Glutamatergic neuron (in vitro differentiated cells): ENCODE measurements around the gene GJB5. TPM values are rescaled to one million over a fixed set of nuclear protein-coding genes. Genes with fewer than 3 reads are reported as not detected.

ENCODE experiments used
- DNase-seq: peaks from one replicate; pipeline ENCODE4 v3.0.0; 2022
- H3K27ac Mint-ChIP-seq: one replicate; pipeline ENCODE4 v1.8.0; 2020; ENCODE audit warnings: mild to moderate bottlenecking, mixed read lengths, inconsistent platforms; ENCODE audit not compliant: unreplicated experiment
- H3K27me3 Mint-ChIP-seq: one replicate; pipeline ENCODE4 v1.8.0; 2020; ENCODE audit warnings: mild to moderate bottlenecking, moderate library complexity, mixed read lengths, inconsistent platforms; ENCODE audit not compliant: unreplicated experiment
- H3K36me3 Mint-ChIP-seq: one replicate; pipeline ENCODE4 v1.8.0; 2020; ENCODE audit warnings: mild to moderate bottlenecking, mixed read lengths, inconsistent platforms; ENCODE audit not compliant: unreplicated experiment
- H3K4me1 Mint-ChIP-seq: one replicate; pipeline ENCODE4 v1.8.0; 2020; ENCODE audit warnings: mild to moderate bottlenecking, low read depth, mixed read lengths, inconsistent platforms; ENCODE audit not compliant: unreplicated experiment
- H3K4me3 Mint-ChIP-seq: one replicate; pipeline ENCODE4 v1.8.0; 2020; ENCODE audit warnings: mild to moderate bottlenecking, mixed read lengths, inconsistent platforms; ENCODE audit not compliant: unreplicated experiment
- H3K9me3 Mint-ChIP-seq: one replicate; pipeline ENCODE4 v1.8.0; 2020; ENCODE audit warnings: mild to moderate bottlenecking, moderate library complexity, mixed read lengths, inconsistent platforms; ENCODE audit not compliant: unreplicated experiment
- total RNA-seq: library from RNA; stranded (reverse); fragmentation: NEBNext Ultra II Directional; extraction: Animal tissue kit (Norgen Biotek cat#: 25700); gene quantifications from one replicate; pipeline ENCODE4 v1.2.1, GENCODE V29; 2021; ENCODE audit not compliant: unreplicated experiment
- TF ChIP-seq, protein P1 (sequence below): fragments of 200-600 bp; sonication (generic); IDR thresholded peaks from one replicate; pipeline ENCODE4 v1.5.0; 2021; ENCODE audit not compliant: partially characterized antibody, unreplicated experiment

Gene GJB5
- total RNA-seq, 1 donor from 2014 or later = not detected

- no peak for DNase-seq
- peaks cover 3% of the 10 kb centered on the region for H3K27me3 Mint-ChIP-seq
- TF ChIP-seq, protein P1, sequence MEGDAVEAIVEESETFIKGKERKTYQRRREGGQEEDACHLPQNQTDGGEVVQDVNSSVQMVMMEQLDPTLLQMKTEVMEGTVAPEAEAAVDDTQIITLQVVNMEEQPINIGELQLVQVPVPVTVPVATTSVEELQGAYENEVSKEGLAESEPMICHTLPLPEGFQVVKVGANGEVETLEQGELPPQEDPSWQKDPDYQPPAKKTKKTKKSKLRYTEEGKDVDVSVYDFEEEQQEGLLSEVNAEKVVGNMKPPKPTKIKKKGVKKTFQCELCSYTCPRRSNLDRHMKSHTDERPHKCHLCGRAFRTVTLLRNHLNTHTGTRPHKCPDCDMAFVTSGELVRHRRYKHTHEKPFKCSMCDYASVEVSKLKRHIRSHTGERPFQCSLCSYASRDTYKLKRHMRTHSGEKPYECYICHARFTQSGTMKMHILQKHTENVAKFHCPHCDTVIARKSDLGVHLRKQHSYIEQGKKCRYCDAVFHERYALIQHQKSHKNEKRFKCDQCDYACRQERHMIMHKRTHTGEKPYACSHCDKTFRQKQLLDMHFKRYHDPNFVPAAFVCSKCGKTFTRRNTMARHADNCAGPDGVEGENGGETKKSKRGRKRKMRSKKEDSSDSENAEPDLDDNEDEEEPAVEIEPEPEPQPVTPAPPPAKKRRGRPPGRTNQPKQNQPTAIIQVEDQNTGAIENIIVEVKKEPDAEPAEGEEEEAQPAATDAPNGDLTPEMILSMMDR = no peak
Observed at GRCh38 chr1:34747638-34747941, 7.3 kb upstream of the GJB5 start.

DNA sequence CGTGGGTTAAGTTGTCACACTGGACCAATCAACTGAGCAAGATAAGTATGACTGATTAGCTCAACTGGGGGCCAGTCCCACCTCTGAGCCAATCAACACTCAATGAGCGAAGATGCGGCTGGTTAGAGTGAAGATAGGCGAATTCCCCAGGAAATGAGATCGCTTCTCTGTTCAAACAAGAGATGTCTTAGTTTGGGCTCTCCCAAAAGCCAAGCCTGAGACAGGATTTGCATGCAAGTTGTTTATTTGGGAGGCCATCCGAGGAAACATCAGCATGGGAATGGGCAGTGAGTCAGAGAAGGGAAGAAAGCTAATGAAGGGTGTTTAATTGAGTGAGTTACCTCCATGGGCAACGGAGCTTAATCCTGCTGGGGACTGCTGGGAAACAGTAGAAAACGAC, 4.9 kb upstream of the GJB5 start:
- no peaks in the 10 kb centered on the region for H3K9me3 Mint-ChIP-seq
- no peak overlapping the region for H3K4me3 Mint-ChIP-seq
- H3K27me3 Mint-ChIP-seq = peaks cover 5% of the 10 kb centered on the region
- DNase-seq = no peak
- no peaks in the 10 kb centered on the region for H3K4me1 Mint-ChIP-seq
- H3K36me3 Mint-ChIP-seq = no peaks in the 10 kb centered on the region
- TF ChIP-seq, protein P1 = no peak
- no peak overlapping the region for H3K27ac Mint-ChIP-seq

More at GRCh38 chr1:34747638-34747941, 7.3 kb upstream of the GJB5 start:
- H3K9me3 Mint-ChIP-seq = no peaks in the 10 kb centered on the region
- H3K36me3 Mint-ChIP-seq = no peaks in the 10 kb centered on the region
- H3K4me1 Mint-ChIP-seq = no peaks in the 10 kb centered on the region
- no peak overlapping the region for H3K4me3 Mint-ChIP-seq
- H3K27ac Mint-ChIP-seq = no peak overlapping the region

DNA sequence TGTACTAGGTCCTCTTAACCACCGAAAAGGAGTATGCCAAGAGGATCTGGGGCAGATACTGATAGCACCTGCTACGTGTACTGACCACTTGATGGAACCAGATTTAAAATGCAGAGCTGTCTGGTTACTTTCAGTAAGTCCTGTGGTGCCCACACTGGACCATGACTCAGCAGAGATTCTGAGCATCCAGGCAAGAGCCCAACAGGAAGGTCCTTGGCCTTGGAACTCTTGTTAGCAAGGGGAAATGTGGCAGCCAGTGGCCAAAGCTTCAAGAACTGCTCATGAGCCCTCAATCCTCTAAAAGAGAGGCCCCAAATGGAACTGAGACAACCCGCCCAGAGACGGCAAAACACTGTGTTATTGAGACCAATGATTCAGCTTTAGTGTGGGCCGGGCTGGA, 4.2 kb upstream of the GJB5 start:
- Mint-ChIP-seq H3K27me3 (peaks cover 5% of the 10 kb centered on the region), H3K4me1 (no peaks in the 10 kb centered on the region), H3K9me3 (no peaks in the 10 kb centered on the region), H3K27ac (no peak overlapping the region), H3K4me3 (no peak overlapping the region), H3K36me3 (no peaks in the 10 kb centered on the region)
- TF ChIP-seq, protein P1 = no peak
- no peak for DNase-seq

- DNase-seq = no peak
- TF ChIP-seq, protein P1 = no peak
- Mint-ChIP-seq H3K4me3 (no peak overlapping the region), H3K4me1 (no peaks in the 10 kb centered on the region), H3K9me3 (no peaks in the 10 kb centered on the region), H3K36me3 (no peaks in the 10 kb centered on the region), H3K27ac (no peak overlapping the region), H3K27me3 (peaks cover 3% of the 10 kb centered on the region)
Observed at GRCh38 chr1:34753163-34753562, 1.7 kb upstream of the GJB5 start.

DNA sequence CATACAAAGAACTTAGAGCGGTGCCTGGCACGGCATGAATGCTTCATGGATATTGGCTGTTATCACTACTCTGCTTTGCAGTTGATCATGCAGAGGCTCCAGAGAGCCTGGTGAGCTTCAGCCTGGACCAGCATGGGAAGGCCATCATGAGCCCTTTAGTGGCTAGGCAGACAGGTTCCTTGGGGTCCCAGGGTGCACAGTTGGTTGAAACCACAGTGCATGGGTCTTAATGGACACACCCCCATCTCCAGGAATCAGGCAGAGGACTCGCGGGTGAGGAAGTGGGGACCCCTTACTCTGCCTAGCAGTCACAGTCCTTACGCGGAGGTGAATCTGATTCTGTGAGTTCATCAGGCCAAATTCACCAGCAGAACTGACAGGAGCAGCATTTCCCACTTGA, 1.1 kb downstream of the GJB5 start:
- H3K9me3 Mint-ChIP-seq = peaks cover 2% of the 10 kb centered on the region
- H3K27ac Mint-ChIP-seq = no peak overlapping the region
- H3K4me3 Mint-ChIP-seq = no peak overlapping the region
- DNase-seq = no peak
- no peaks in the 10 kb centered on the region for H3K4me1 Mint-ChIP-seq
- TF ChIP-seq, protein P1 = no peak
- no peaks in the 10 kb centered on the region for H3K36me3 Mint-ChIP-seq
- peaks cover 3% of the 10 kb centered on the region for H3K27me3 Mint-ChIP-seq
